ENCODE results near the gene PRELP.

DNA sequence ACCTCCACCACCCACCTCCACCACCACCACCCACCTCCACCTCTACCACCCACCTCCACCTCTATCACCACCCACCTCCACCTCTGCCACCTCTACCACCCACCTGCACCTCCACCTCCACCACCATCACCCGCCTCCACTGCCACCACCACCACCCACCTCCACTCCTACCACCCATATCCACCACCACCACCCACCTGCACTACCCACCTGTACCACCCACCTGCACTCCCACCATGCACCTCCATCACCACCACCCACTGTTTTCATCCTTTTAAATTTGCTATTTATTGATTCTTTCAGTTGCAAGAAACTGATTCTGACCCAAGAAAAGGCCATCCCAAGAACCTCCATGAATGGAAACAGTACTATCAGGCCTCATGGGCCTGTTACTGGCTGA lies 24.7 kb downstream of the PRELP start:
- no peak for TF ChIP-seq POLR2A (IDR thresholded peaks at IDR 0.05)
- TF ChIP-seq, protein P1, sequence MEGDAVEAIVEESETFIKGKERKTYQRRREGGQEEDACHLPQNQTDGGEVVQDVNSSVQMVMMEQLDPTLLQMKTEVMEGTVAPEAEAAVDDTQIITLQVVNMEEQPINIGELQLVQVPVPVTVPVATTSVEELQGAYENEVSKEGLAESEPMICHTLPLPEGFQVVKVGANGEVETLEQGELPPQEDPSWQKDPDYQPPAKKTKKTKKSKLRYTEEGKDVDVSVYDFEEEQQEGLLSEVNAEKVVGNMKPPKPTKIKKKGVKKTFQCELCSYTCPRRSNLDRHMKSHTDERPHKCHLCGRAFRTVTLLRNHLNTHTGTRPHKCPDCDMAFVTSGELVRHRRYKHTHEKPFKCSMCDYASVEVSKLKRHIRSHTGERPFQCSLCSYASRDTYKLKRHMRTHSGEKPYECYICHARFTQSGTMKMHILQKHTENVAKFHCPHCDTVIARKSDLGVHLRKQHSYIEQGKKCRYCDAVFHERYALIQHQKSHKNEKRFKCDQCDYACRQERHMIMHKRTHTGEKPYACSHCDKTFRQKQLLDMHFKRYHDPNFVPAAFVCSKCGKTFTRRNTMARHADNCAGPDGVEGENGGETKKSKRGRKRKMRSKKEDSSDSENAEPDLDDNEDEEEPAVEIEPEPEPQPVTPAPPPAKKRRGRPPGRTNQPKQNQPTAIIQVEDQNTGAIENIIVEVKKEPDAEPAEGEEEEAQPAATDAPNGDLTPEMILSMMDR (IDR thresholded peaks at IDR 0.05): no peak
